HepG2 (cell line): Measurements from ENCODE around the gene NHSL1. TPM values are rescaled to one million over a fixed set of nuclear protein-coding genes. Genes with fewer than 3 reads are reported as not detected.

Experiments used
- ATAC-seq: fragments of 200-7000 bp; cut with Tn5 transposase; 3 replicates; pipeline ENCODE4 v1.9.1; 2020; ENCODE audit warnings: mild to moderate bottlenecking, moderate library complexity
- BruUV-seq: library from RNA; stranded (reverse); fragments of 400-500 nt; replicated peaks from 2 replicates; lab custom pipeline; 2021; lab: Mats Ljungman, UMichigan
- CTCF ChIA-PET: fragments of 300-600 bp; formaldehyde crosslinking; extraction: SDS; loops from one replicate; lab custom pipeline; 2021; ENCODE audit warnings: low total read pairs, inconsistent platforms, low intra/inter-chr PET ratio; lab: Yijun Ruan, JAX
- POLR2A ChIA-PET: fragments of 350-600 bp; sonication (Branson Sonifier 250); formaldehyde crosslinking; loops from one replicate; lab custom pipeline; 2020; ENCODE audit warnings: antibody characterized with exemption, inconsistent platforms; lab: Yijun Ruan, JAX
- DNase-seq: peaks from one replicate; pipeline ENCODE4 v3.0.0-alpha.2; 2015; ENCODE audit warnings: low spot score
- FAIRE-seq: peaks from 3 replicates; lab custom pipeline; 2011; peaks lifted over from hg19 to GRCh38; lab: Jason Lieb, UNC
- H2AFZ ChIP-seq: one replicate; pipeline ENCODE4 v1.6.1; 2011; ENCODE audit warnings: low read length, inconsistent platforms
- H3K27ac ChIP-seq: fragments of 300-600 bp; 3 replicates; pipeline ENCODE4 v1.8.0; 2011; ENCODE audit warnings: mixed run types, mild to moderate bottlenecking, mixed read lengths, low read length, inconsistent platforms; ENCODE audit not compliant: insufficient read depth; ENCODE audit errors: extremely low read length
- H3K27me3 ChIP-seq, 2 experiments: fragments of 200-600 bp in 1 of 2; 2 replicates in 1 of 2; 3 replicates in 1 of 2; pipeline versions ENCODE4 v1.6.0 to v1.8.0; 2011; ENCODE audit warnings: low read length in 2 of 2, mild to moderate bottlenecking in 2 of 2, moderate library complexity in 2 of 2, inconsistent platforms in 1 of 2; ENCODE audit not compliant: insufficient read depth in 2 of 2, control insufficient read depth in 1 of 2
- H3K36me3 ChIP-seq, 2 experiments: fragments of 200-600 bp in 1 of 2; replicated peaks in 1 of 2; 2 replicates in 1 of 2; 3 replicates in 1 of 2; pipeline versions ENCODE4 v1.5.1 to v1.8.0; 2011; ENCODE audit warnings: low read length in 2 of 2, inconsistent platforms in 1 of 2; ENCODE audit not compliant: insufficient read depth in 2 of 2, control insufficient read depth in 1 of 2
- H3K4me1 ChIP-seq: 2 replicates; pipeline ENCODE4 v1.5.1; 2012; ENCODE audit warnings: low read length, inconsistent platforms; ENCODE audit not compliant: insufficient read depth
- H3K4me2 ChIP-seq: 2 replicates; pipeline ENCODE4 v1.6.0; 2011; ENCODE audit warnings: low read depth, low read length, inconsistent platforms
- H3K4me3 ChIP-seq, 3 experiments: fragments of 200-600 bp in 1 of 3; sonication (generic), shearing (Covaris generic) in 1 of 3; replicated peaks in 1 of 3; 2 replicates each; pipeline ENCODE4 v1.5.1; 2011 to 2016; ENCODE audit warnings: low read length in 3 of 3, inconsistent platforms in 2 of 3, low read depth in 2 of 3, mild to moderate bottlenecking in 2 of 3, control low read depth in 1 of 3, mixed read lengths in 1 of 3; ENCODE audit not compliant: insufficient read depth in 1 of 3
- H3K79me2 ChIP-seq: one replicate; pipeline ENCODE4 v1.6.1; 2011; ENCODE audit warnings: low read length, inconsistent platforms; ENCODE audit not compliant: insufficient read depth
- H3K9ac ChIP-seq: 2 replicates; pipeline ENCODE4 v1.6.0; 2011; ENCODE audit warnings: mild to moderate bottlenecking, low read depth, low read length, inconsistent platforms; ENCODE audit not compliant: insufficient read depth
- H3K9me3 ChIP-seq: 2 replicates; pipeline ENCODE4 v1.5.1; 2012; ENCODE audit warnings: mild to moderate bottlenecking, low read length
- H4K20me1 ChIP-seq: 2 replicates; pipeline ENCODE4 v1.6.0; 2011; ENCODE audit warnings: inconsistent platforms, mild to moderate bottlenecking, low read length, moderate library complexity; ENCODE audit not compliant: insufficient read depth
- ASH2L ChIP-seq: fragments of 300-600, 200-600 bp; sonication (generic); IDR thresholded peaks from 2 replicates; pipeline ENCODE4 v1.7.0; 2017; ENCODE audit warnings: low read depth, mild to moderate bottlenecking, moderate library complexity, mixed read lengths, low read length; ENCODE audit not compliant: insufficient read length
- CREM ChIP-seq, 2 experiments: sonication (generic) in 1 of 2; formaldehyde crosslinking in 1 of 2; IDR thresholded peaks; 2 replicates each; pipeline versions ENCODE4 v1.4.0 to v1.6.1; 2016 to 2020; ENCODE audit warnings: antibody characterized with exemption in 1 of 2, mild to moderate bottlenecking in 1 of 2, missing genetic modification reagents in 1 of 2
- EP300 ChIP-seq, 3 experiments: sonication (generic) in 1 of 3; formaldehyde crosslinking in 1 of 3; IDR thresholded peaks; 2 replicates each; pipeline versions ENCODE4 v1.5.1 to v1.6.1; 2011 to 2020; ENCODE audit warnings: low read depth in 2 of 3, low read length in 2 of 3, borderline replicate concordance in 1 of 3, improper control_type of control experiment in 1 of 3, mild to moderate bottlenecking in 1 of 3, missing genetic modification reagents in 1 of 3, moderate library complexity in 1 of 3
- GFI1 ChIP-seq: sonication (generic); formaldehyde crosslinking; IDR thresholded peaks from 2 replicates; pipeline ENCODE4 v1.5.0; 2020; ENCODE audit warnings: missing genetic modification reagents, mild to moderate bottlenecking, borderline replicate concordance
- HDAC2 ChIP-seq: sonication (generic); formaldehyde crosslinking; IDR thresholded peaks from 2 replicates; pipeline ENCODE4 v1.4.0; 2020; ENCODE audit warnings: missing genetic modification reagents
- HMGA1 ChIP-seq: sonication (generic); formaldehyde crosslinking; conservative IDR thresholded peaks from 2 replicates; pipeline ENCODE4 v1.4.0; 2020; ENCODE audit warnings: missing genetic modification reagents
- KLF13 ChIP-seq: sonication (generic); formaldehyde crosslinking; IDR thresholded peaks from 2 replicates; pipeline ENCODE4 v1.4.0; 2020; ENCODE audit warnings: mild to moderate bottlenecking, missing genetic modification reagents
- LCORL ChIP-seq, 2 experiments: fragments of 450-650 bp in 1 of 2; sonication (generic) in 1 of 2; formaldehyde crosslinking in 1 of 2; IDR thresholded peaks; 2 replicates each; pipeline versions ENCODE4 v1.5.0 to v1.6.1; 2017 to 2020; ENCODE audit warnings: antibody characterized with exemption in 1 of 2, missing genetic modification reagents in 1 of 2
- MAFF ChIP-seq: IDR thresholded peaks from 2 replicates; pipeline ENCODE4 v1.6.1; 2011; ENCODE audit warnings: low read depth, low read length, improper control_type of control experiment
- NFIC ChIP-seq: IDR thresholded peaks from 2 replicates; pipeline ENCODE4 v1.6.1; 2012; ENCODE audit warnings: mild to moderate bottlenecking, low read length, inconsistent platforms
- NFRKB ChIP-seq: fragments of 450-650 bp; IDR thresholded peaks from 2 replicates; pipeline ENCODE4 v1.6.1; 2017
- PHF21A ChIP-seq: sonication (generic); formaldehyde crosslinking; IDR thresholded peaks from 2 replicates; pipeline ENCODE4 v1.5.0; 2020; ENCODE audit warnings: mild to moderate bottlenecking, missing genetic modification reagents
- THYN1 ChIP-seq: sonication (generic); formaldehyde crosslinking; IDR thresholded peaks from 2 replicates; pipeline ENCODE4 v1.8.1; 2023; ENCODE audit warnings: low read depth, mild to moderate bottlenecking, moderate library complexity, missing genetic modification reagents, borderline replicate concordance
- ZBTB3 ChIP-seq: sonication (generic); formaldehyde crosslinking; IDR thresholded peaks from 2 replicates; pipeline ENCODE4 v1.4.0; 2020; ENCODE audit warnings: low read depth, mild to moderate bottlenecking, moderate library complexity, missing genetic modification reagents, borderline replicate concordance
- ZMAT3 ChIP-seq: sonication (generic); formaldehyde crosslinking; conservative IDR thresholded peaks from 2 replicates; pipeline ENCODE4 v1.7.0; 2021; ENCODE audit warnings: missing genetic modification reagents
- ZNF460 ChIP-seq: sonication (generic); formaldehyde crosslinking; IDR thresholded peaks from 2 replicates; pipeline ENCODE4 v1.5.1; 2020; ENCODE audit warnings: missing genetic modification reagents, mild to moderate bottlenecking, borderline replicate concordance
- ZNF773 ChIP-seq: sonication (generic); formaldehyde crosslinking; IDR thresholded peaks from 2 replicates; pipeline ENCODE4 v1.4.0; 2020; ENCODE audit warnings: missing genetic modification reagents, borderline replicate concordance
- WGBS: methylation state at CpG from one replicate; pipeline ENCODE4 v1.1.6; 2017; ENCODE audit warnings: low lambda C conversion rate; 5-methylcytosine and 5-hydroxymethylcytosine counted together
- in situ Hi-C: cut with HindIII; loops from 2 replicates; pipeline ENCODE4 v1.10.0; 2017; ENCODE audit warnings: low pct_unique_long_range_greater_than_20kb; ENCODE audit not compliant: extremely low pct_ligation_motif_present
- intact Hi-C: fragments of 100-400 bp; cut with micrococcal nuclease; formaldehyde crosslinking; loops from one replicate; pipeline ENCODE4 v1.10.0; 2022; ENCODE audit not compliant: unreplicated experiment
- polyA plus RNA-seq, 8 experiments: library from polyadenylated mRNA; depleted of rRNA in 3 of 8; stranded (reverse) in 7 of 8; unstranded in 1 of 8; fragments of >200 nt; fragmentation: Illumina TruSeq in 4 of 8; extraction: Trizol in 4 of 8; gene quantifications; 2 replicates each; pipeline versions ENCODE4 v1.2.1 to v1.2.3, GENCODE V29; 2011 to 2016; ENCODE audit warnings: low read depth in 4 of 8, missing spikeins in 1 of 8, mixed read lengths in 1 of 8; ENCODE audit not compliant: insufficient read depth in 1 of 8
- total RNA-seq, 5 experiments: library from RNA; depleted of rRNA; stranded (reverse); fragments of >200 nt; fragmentation: Illumina TruSeq; extraction: Trizol; gene quantifications; 2 replicates each; pipeline ENCODE4 v1.2.3, GENCODE V29; 2016; ENCODE audit warnings: low read depth in 1 of 5
- TF ChIP-seq, protein P1 (sequence below): sonication (generic); formaldehyde crosslinking; IDR thresholded peaks from 2 replicates; pipeline ENCODE4 v1.4.0; 2020; ENCODE audit warnings: missing genetic modification reagents
- TF ChIP-seq, protein P2 (sequence below): sonication (generic); formaldehyde crosslinking; IDR thresholded peaks from 2 replicates; pipeline ENCODE4 v1.9.0; 2021; ENCODE audit warnings: missing genetic modification reagents, mild to moderate bottlenecking, borderline replicate concordance

NHSL1 gene
- total and polyA plus RNA-seq, 2 of the 13 experiments (the other 11 are each of a cell fraction or from before 2014, with no cell fraction given), result 24.9 to 53.6 TPM

DNA sequence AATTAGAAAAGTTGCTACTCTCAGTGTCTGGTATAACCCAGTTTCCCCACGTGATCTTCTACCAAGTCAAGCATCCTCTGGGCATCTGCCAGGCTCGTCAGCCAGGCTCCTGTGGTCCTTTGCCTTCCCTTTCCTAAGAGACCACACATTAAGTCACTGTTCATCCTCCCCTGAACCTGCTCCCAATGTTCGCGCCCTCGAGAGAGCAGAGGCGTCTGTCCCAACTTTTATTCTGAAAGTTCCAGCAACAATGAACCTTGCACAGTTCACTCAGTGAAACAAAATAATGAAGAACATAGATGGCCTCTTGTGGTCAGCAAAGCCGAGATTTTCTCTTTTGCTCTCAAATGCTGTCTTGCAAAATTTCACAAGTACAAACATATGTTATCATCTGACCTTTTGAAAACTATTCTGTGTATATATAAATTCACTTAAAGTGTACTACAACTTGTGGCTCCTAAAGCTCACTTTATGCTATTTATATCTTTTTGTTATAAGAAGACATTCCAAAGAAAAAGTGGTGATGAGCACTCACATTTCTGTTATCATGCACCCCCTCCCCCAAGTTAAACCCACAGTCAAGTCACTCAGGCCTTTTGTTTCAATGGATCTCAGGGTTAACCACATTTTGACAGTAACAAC lies 39.2 kb upstream of the NHSL1 start:
- no peak overlapping the region for H2AFZ ChIP-seq
- ChIA-PET CTCF (no interaction called here), POLR2A (interaction anchor here (0.8 to 2.6 kb wide), 2 partner anchors 11 to 34 kb away, joined by 3 to 15 read pairs; no protein-coding TSS in a partner anchor)
- no peaks in the 10 kb centered on the region for H3K27me3 ChIP-seq
- 17% methylated on average over 7 of the region's 7 CpGs for WGBS
- DNase-seq, result peak; percentile 86
- in situ Hi-C loops (no loop called here), intact Hi-C loops (loop anchor here (1.0 kb wide), 1 partner anchor 11 kb away; no protein-coding TSS in a partner anchor)
- peaks cover 93% of the 10 kb centered on the region for H3K79me2 ChIP-seq
- peaks cover 98% of the 10 kb centered on the region for H3K4me1 ChIP-seq
- H3K9me3 ChIP-seq, result no peaks in the 10 kb centered on the region
- H3K4me3 ChIP-seq, result peak overlapping the region in 2 of 3 experiments; percentile 3 to 6; a peak in 1 of 6 replicates
- no peaks in the 10 kb centered on the region for H4K20me1 ChIP-seq
- no TSS peak for BruUV-seq
- peak; percentile 59 for FAIRE-seq
- H3K36me3 ChIP-seq, result peaks cover 0 to 2% of the 10 kb centered on the region in 2 experiments; a peak in 4 of 5 replicates
- peak overlapping the region; percentile 90 for H3K27ac ChIP-seq
- ATAC-seq, result peak; percentile 76
- peak overlapping the region; percentile 50 for H3K4me2 ChIP-seq
- H3K9ac ChIP-seq, result peak overlapping the region; percentile 22; the same call in 1 of the 2 replicates
- TF ChIP-seq LCORL (IDR thresholded peaks at IDR 0.05) (no peak), LCORL (CRISPR knock-in tag; IDR thresholded peaks at IDR 0.05) (peak; percentile 26; the same call in 1 of the 2 replicates), NFRKB (no peak), ZBTB3 (CRISPR knock-in tag) (0 out of 2 replicates have a peak, but pooled peaks have one; percentile 51), ZNF773 (CRISPR knock-in tag) (no peak), MAFF (peak; percentile 46; the same call in 1 of the 2 replicates), KLF13 (CRISPR knock-in tag) (no peak), GFI1 (peak; percentile 97), ZNF460 (CRISPR knock-in tag) (no peak), HMGA1 (CRISPR knock-in tag) (no peak), HDAC2 (peak; percentile 56; the same call in 1 of the 2 replicates), THYN1 (CRISPR knock-in tag) (no peak), NFIC (peak; percentile 72; the same call in 1 of the 2 replicates), ASH2L (peak; percentile 72), CREM (IDR thresholded peaks at IDR 0.05) (peak; percentile 70; the same call in 1 of the 2 replicates), CREM (CRISPR knock-in tag; IDR thresholded peaks at IDR 0.05) (no peak), PHF21A (CRISPR knock-in tag) (peak; percentile 72), EP300 (IDR thresholded peaks at IDR 0.05; ENCODE audit: low read depth in 2 of 2, low read length in 2 of 2) (peak in 1 of 2 experiments; percentile 91; a peak in 1 of 4 replicates), EP300 (CRISPR knock-in tag; IDR thresholded peaks at IDR 0.05; ENCODE audit: borderline replicate concordance) (peak; percentile 49; the same call in 1 of the 2 replicates), ZMAT3 (CRISPR knock-in tag) (no peak)
- TF ChIP-seq, protein P1, sequence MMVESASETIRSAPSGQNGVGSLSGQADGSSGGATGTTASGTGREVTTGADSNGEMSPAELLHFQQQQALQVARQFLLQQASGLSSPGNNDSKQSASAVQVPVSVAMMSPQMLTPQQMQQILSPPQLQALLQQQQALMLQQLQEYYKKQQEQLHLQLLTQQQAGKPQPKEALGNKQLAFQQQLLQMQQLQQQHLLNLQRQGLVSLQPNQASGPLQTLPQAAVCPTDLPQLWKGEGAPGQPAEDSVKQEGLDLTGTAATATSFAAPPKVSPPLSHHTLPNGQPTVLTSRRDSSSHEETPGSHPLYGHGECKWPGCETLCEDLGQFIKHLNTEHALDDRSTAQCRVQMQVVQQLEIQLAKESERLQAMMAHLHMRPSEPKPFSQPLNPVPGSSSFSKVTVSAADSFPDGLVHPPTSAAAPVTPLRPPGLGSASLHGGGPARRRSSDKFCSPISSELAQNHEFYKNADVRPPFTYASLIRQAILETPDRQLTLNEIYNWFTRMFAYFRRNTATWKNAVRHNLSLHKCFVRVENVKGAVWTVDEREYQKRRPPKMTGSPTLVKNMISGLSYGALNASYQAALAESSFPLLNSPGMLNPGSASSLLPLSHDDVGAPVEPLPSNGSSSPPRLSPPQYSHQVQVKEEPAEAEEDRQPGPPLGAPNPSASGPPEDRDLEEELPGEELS (CRISPR knock-in tag), result peak; percentile 61
- TF ChIP-seq, protein P2, sequence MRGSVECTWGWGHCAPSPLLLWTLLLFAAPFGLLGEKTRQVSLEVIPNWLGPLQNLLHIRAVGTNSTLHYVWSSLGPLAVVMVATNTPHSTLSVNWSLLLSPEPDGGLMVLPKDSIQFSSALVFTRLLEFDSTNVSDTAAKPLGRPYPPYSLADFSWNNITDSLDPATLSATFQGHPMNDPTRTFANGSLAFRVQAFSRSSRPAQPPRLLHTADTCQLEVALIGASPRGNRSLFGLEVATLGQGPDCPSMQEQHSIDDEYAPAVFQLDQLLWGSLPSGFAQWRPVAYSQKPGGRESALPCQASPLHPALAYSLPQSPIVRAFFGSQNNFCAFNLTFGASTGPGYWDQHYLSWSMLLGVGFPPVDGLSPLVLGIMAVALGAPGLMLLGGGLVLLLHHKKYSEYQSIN (CRISPR knock-in tag), result no peak
